ENCODE measurements around the gene PHLDB1.
"Not testable (repeated sequence)": the region's sequence is repeated elsewhere in the genome, so short reads cannot be mapped to it uniquely, and the experiment has no call there.

PHLDB1 gene

GRCh38 chr11:118684187-118684586 lies 76.8 kb downstream of the PHLDB1 start:
- DNase-seq (ENCODE audit: low read depth, low spot score): no peak

GRCh38 chr11:118687906-118688305 lies 80.5 kb downstream of the PHLDB1 start:
- no peak for DNase-seq (ENCODE audit: low read depth, low spot score)

- DNase-seq (ENCODE audit: low read depth, low spot score): not testable (repeated sequence)
Measured at GRCh38 chr11:118688339-118688738, 80.9 kb downstream of the PHLDB1 start.

- no peak for DNase-seq (ENCODE audit: low read depth, low spot score)
Measured at GRCh38 chr11:118688851-118689502, 81.6 kb downstream of the PHLDB1 start.

- no peak for DNase-seq (ENCODE audit: low read depth, low spot score)
Measured at GRCh38 chr11:118689503-118689851, 82.1 kb downstream of the PHLDB1 start.

GRCh38 chr11:118689852-118690552 lies 82.6 kb downstream of the PHLDB1 start:
- DNase-seq (ENCODE audit: low read depth, low spot score): peak; percentile 51

GRCh38 chr11:118690553-118691304 lies 83.3 kb downstream of the PHLDB1 start:
- DNase-seq (ENCODE audit: low read depth, low spot score): no peak

GRCh38 chr11:118691926-118692830 lies 84.8 kb downstream of the PHLDB1 start:
- no peak for DNase-seq (ENCODE audit: low read depth, low spot score)

- no peak for DNase-seq (ENCODE audit: low read depth, low spot score)
Measured at GRCh38 chr11:118694185-118694584, 86.8 kb downstream of the PHLDB1 start.

- no peak for DNase-seq (ENCODE audit: low read depth, low spot score)
Measured at GRCh38 chr11:118694771-118695170, 87.4 kb downstream of the PHLDB1 start.

- DNase-seq (ENCODE audit: low read depth, low spot score): no peak
Measured at GRCh38 chr11:118696673-118697226, 89.3 kb downstream of the PHLDB1 start.

- DNase-seq (ENCODE audit: low read depth, low spot score): no peak
Measured at GRCh38 chr11:118697346-118697745, 89.9 kb downstream of the PHLDB1 start.

GRCh38 chr11:118699506-118700220 lies 92.2 kb downstream of the PHLDB1 start:
- DNase-seq (ENCODE audit: low read depth, low spot score): no peak

GRCh38 chr11:118703563-118704106 lies 96.2 kb downstream of the PHLDB1 start:
- no peak for DNase-seq (ENCODE audit: low read depth, low spot score)

- DNase-seq (ENCODE audit: low read depth, low spot score): no peak
Measured at GRCh38 chr11:118705111-118705741, 97.8 kb downstream of the PHLDB1 start.

- DNase-seq (ENCODE audit: low read depth, low spot score): no peak
Measured at GRCh38 chr11:118705791-118706545, 98.6 kb downstream of the PHLDB1 start.

GRCh38 chr11:118706546-118706825 lies 99.1 kb downstream of the PHLDB1 start:
- DNase-seq (ENCODE audit: low read depth, low spot score): no peak

Data from brain pericyte (primary cell).